GM18505 (cell line): ENCODE measurements around the gene DTX2.
A peak's percentile ranks its signal among the peaks of the same experiment; 100 is the strongest.
"Not testable (repeated sequence)": the region's sequence is repeated elsewhere in the genome, so short reads cannot be mapped to it uniquely, and the experiment has no call there.

Experiments used
- ATAC-seq: cut with Tn5 transposase; IDR thresholded peaks from one replicate; pipeline ENCODE4 v1.9.1; 2021; ENCODE audit not compliant: unreplicated experiment
- POLR2A ChIP-seq: IDR thresholded peaks from 4 replicates; pipeline ENCODE4 v1.6.1; 2011; ENCODE audit warnings: borderline replicate concordance; ENCODE audit not compliant: insufficient read depth, insufficient read length; ENCODE audit errors: extremely low read depth

Gene DTX2

GRCh38 chr7:76442664-76443446 is 18.7 kb upstream of the DTX2 start:
- ATAC-seq = not testable (repeated sequence)

DNA sequence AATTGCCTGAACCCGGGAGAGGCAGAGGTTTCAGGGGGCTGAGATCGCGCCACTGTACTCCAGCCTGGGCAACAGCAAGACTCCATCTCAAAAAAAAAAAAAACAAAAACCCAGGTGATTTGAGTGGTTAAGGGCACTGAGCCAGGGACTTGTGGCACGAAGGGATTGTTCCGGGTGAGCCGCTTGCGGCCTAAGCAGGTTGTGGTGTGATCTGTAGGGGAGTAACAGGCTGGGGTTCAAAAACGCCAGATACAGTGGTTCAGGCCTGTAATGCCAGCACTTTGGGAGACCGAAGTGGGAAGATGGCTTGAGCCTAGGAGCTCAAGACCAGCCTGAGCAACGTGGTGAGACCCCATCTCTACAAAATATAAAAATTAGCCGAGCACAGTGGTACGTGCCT is 17.7 kb upstream of the DTX2 start:
- ATAC-seq = not testable (repeated sequence)

DNA sequence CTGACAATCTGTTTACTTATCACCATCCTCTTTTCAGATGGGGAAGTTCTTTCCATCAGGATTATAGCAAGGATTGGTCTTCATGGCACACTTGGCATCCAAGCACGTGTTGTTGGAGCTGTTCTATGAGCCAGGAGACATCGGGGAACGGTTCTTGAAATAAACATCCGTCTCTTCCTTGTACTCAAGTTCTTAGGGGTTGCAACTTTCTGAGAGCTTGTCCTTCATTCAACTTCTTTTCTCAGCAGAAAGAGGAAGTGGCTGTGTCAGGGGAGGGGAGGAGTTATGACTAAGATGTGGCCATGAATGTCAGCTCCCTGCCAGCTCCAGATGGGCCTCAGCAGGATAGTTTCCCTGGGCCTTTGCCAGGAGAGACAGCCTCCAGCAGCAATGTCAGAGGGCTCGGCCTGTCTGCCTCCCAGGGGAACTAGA is 15.9 kb upstream of the DTX2 start:
- TF ChIP-seq POLR2A = peak; percentile 15
- peak; percentile 75 for ATAC-seq

- ATAC-seq = not testable (repeated sequence)
Observed at GRCh38 chr7:76457017-76457416, 4.5 kb upstream of the DTX2 start.

DNA sequence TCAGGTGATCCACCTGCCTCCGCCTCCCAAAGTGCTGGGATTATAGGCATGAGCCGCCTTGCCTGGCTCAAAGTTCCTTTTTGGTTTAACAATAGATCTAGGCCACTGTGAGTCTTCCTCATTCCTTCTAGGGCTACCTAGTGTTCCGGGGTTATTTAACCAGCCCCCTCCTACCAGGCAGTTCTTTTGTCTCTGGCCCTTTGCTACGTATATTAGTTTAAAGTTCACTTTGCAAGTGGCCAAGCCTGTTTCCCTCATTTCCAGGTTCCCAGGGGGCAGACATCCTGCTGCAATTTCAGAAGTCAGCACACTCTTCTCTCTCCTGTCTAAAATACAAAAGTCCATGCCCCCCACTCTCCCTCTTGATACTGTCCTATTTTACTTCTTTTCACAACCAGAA is 3.0 kb upstream of the DTX2 start:
- not testable (repeated sequence) for ATAC-seq

- ATAC-seq = not testable (repeated sequence)
Observed at GRCh38 chr7:76460767-76461166, 742 bp upstream of the DTX2 start.

- not testable (repeated sequence) for ATAC-seq
Observed at GRCh38 chr7:76462271-76462882, 868 bp downstream of the DTX2 start.

DNA sequence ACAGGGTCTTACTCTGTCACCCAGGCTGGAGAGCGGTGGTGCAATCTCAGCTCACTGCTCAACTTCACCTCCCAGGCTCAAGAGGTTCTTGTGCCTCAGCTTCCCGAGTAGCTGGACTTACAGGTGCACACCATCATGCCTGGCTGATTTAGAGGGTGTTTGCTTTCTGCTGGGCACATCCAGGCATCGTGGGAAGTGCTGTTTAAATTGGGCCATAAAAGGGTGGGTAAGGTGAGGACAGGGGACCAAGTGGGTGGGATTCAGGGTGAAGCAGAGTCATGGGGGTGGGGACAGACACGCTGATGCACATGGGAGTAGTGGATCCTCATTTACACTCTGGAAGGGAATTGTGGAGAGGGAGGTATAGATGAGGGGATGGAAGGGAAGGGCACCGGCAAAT is 3.5 kb downstream of the DTX2 start:
- not testable (repeated sequence) for ATAC-seq

DNA sequence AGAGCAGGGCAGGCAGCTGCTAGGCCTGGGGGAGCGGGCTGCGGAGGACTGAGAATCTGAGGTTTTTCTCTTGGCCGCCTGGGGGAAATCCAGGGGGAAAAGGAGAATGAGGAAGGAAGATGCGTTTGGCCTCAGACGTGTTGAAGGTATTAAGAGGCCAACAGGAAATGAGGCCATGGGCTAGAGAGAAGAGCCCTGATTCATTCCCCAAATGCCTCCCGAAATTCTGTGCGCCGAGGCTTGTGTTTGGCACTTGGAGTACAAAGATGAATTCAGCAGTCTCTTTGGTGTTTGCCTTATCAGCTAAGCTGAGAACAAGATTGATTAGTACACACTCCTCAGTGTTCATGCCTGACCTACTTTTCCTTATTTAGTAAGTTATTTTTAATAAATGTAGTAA is 4.4 kb downstream of the DTX2 start:
- not testable (repeated sequence) for ATAC-seq

- not testable (repeated sequence) for ATAC-seq
Observed at GRCh38 chr7:76467743-76468404, 6.4 kb downstream of the DTX2 start.

- not testable (repeated sequence) for ATAC-seq
Observed at GRCh38 chr7:76471556-76472221, 10.2 kb downstream of the DTX2 start.

- not testable (repeated sequence) for ATAC-seq
Observed at GRCh38 chr7:76473097-76473496, 11.6 kb downstream of the DTX2 start.

- not testable (repeated sequence) for ATAC-seq
Observed at GRCh38 chr7:76476280-76476679, 14.8 kb downstream of the DTX2 start.

DNA sequence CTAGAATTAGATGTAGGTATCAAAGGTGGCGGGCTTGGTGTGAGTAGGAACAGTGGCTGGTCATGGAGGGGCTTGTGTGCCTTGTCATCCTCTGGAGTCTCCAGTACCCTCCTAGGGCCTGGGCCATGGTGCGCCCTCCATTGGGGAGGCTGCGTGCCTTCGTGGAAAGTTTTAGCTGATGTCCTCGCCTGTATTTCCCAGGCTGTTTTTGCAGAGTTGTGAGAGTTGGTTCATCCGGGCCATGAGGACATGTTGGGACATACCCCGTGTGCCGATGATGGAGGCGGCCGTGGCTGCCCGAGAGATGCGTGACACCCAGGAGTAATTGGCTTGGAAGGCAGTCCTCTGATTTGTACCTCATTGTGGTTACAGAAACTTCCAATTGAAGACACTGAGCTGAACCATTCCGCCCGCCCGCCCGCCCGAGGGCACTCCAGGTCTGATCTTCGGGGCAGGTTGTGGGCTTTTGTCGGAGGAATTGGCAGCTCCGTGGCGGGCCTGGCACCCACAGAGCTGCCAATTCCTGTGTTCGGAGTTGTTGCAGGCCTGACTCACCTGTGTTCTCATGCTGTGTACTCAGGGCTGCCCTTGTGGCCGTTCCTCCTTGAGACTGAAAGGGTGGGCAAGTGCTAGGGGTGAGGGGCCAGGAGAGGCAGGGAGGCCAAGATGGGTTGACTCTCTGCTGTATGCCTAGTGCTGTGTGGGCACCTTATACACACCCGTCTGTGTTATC is 15.4 kb downstream of the DTX2 start:
- not testable (repeated sequence) for ATAC-seq

GRCh38 chr7:76479628-76480027 is 18.1 kb downstream of the DTX2 start:
- ATAC-seq = not testable (repeated sequence)

- ATAC-seq = not testable (repeated sequence)
Observed at GRCh38 chr7:76480403-76481253, 19.1 kb downstream of the DTX2 start.

- not testable (repeated sequence) for ATAC-seq
Observed at GRCh38 chr7:76482660-76483059, 21.2 kb downstream of the DTX2 start.

DNA sequence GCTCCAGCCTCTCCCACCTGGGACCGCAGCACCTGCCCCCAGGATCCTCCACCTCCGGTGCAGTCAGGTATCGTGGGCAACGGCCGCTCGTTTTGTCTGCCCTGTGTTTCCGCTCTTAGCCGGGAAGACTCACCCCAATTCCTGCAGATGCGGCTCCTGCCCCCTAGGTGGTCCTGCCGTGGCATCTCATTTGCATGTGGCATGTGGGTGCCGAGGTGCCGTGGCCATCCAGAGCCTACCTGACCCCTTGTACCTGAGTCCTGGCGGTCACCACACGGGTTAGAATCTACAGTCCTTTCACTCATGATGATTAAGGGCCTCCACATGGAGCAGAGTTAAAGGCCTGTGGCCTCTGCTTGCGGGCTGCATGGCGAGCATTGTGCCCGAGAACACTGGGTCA is 21.6 kb downstream of the DTX2 start:
- not testable (repeated sequence) for ATAC-seq

- ATAC-seq = not testable (repeated sequence)
Observed at GRCh38 chr7:76484456-76484855, 22.9 kb downstream of the DTX2 start.
